GM12865 (cell line): ENCODE data around the gene SOCS4.

Experiments used
- DNase-seq: peaks from one replicate; pipeline ENCODE4 v3.0.0; 2010; ENCODE audit warnings: low read depth
- H3K4me3 ChIP-seq: 2 replicates; pipeline ENCODE4 v1.5.1; 2011; ENCODE audit warnings: mild to moderate bottlenecking, low read depth, low read length, control low read depth
- TF ChIP-seq, protein P1 (sequence below): IDR thresholded peaks from 2 replicates; pipeline ENCODE4 v1.5.1; 2011; ENCODE audit warnings: low read length, control low read depth, low read depth, inconsistent platforms; ENCODE audit not compliant: insufficient read depth; ENCODE audit errors: missing control alignments

The SOCS4 gene, protein sequence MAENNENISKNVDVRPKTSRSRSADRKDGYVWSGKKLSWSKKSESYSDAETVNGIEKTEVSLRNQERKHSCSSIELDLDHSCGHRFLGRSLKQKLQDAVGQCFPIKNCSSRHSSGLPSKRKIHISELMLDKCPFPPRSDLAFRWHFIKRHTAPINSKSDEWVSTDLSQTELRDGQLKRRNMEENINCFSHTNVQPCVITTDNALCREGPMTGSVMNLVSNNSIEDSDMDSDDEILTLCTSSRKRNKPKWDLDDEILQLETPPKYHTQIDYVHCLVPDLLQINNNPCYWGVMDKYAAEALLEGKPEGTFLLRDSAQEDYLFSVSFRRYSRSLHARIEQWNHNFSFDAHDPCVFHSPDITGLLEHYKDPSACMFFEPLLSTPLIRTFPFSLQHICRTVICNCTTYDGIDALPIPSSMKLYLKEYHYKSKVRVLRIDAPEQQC

DNA sequence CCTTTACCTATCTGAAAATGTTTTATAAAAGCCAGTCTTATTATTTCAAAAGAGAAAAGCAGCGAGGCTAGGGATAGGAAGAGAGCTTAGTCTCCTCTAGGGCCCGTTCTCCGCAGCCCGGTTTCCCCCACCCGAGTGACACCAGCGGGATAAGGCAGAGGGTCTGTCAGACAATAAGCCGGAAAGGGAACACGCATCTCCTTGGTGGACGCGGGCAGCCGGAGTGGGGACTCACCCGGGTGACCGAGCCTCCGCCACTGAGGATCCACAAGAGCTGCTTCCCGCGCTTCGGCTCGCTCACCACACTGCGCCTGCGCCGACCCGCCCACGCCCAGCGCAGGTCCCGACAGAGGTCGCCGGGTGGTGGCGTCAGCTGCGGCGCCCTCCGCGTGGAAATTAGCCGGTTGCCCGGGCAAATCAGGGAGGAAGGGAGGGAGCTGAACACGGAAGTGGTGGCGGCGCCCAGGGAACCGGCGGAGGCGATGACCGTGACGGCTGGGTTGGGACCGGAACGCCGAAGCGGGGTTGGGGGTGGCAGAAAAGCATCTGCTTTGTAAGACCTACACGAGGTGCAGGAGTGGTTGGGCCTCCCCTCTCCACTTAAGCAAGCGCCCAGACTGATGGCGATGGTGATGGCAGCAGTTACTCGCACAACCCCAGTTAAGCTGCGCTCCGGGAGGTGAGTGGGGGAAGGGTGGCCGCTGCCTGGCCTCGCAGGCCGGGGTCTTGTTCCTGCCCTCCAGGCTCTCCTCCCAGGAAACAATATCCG is at the start of gene SOCS4, which contains the start of gene WDHD1:
Gene SOCS4 (plus strand): TSS at position 444 of the 769 bp plus-strand sequence. CDS start 15,806 bp downstream, outside the sequence.
Gene WDHD1 (minus strand): TSS at position 307 of the 769 bp plus-strand sequence. CDS start 312 bp downstream, outside the sequence.
- TF ChIP-seq, protein P1, sequence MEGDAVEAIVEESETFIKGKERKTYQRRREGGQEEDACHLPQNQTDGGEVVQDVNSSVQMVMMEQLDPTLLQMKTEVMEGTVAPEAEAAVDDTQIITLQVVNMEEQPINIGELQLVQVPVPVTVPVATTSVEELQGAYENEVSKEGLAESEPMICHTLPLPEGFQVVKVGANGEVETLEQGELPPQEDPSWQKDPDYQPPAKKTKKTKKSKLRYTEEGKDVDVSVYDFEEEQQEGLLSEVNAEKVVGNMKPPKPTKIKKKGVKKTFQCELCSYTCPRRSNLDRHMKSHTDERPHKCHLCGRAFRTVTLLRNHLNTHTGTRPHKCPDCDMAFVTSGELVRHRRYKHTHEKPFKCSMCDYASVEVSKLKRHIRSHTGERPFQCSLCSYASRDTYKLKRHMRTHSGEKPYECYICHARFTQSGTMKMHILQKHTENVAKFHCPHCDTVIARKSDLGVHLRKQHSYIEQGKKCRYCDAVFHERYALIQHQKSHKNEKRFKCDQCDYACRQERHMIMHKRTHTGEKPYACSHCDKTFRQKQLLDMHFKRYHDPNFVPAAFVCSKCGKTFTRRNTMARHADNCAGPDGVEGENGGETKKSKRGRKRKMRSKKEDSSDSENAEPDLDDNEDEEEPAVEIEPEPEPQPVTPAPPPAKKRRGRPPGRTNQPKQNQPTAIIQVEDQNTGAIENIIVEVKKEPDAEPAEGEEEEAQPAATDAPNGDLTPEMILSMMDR: peak; percentile 15
- DNase-seq: peak; percentile 98
- H3K4me3 ChIP-seq: peak within 1 kb of the TSS; percentile 81

DNA sequence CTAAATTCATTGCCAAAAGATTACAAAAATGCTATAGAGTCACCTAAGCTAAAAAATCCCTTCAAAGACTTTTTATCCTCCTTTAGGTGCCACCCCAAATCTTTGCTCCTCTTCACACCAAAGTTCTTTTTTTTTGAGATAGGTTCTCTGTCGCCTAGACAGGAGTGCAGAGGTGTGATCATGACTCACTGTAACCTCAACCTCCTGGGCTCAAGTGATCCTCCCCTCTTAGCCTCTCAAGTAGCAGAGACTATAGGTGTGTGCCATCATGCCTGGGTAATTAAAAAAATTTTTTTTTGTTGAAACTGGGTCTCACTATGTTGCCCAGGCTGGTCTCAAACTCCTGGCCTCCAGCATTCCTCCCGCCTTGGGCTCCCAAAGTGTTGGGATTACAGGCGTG is 48.0 kb upstream of the SOCS4 start:
- H3K4me3 ChIP-seq: no peak overlapping the region
- TF ChIP-seq, protein P1: no peak
- DNase-seq: no peak

DNA sequence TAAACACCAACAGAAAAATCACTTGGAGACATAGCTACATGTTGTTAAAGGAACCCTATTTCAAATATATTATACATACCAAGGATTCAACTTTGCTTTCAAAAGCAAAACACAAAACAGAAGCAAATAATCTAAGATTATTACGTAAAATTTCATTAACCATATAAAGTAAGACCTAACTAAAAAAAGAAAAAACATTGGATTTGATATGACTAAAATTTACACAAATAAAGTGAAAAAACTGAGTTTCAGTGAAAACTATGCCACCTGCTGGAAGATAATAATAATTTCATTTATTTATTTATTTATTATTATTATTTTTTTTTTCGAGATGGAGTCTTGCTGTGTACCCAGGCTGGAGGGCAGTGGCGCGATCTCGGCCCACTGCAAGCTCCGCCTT is 45.3 kb upstream of the SOCS4 start:
- TF ChIP-seq, protein P1: no peak
- H3K4me3 ChIP-seq: no peak overlapping the region
- no peak for DNase-seq

DNA sequence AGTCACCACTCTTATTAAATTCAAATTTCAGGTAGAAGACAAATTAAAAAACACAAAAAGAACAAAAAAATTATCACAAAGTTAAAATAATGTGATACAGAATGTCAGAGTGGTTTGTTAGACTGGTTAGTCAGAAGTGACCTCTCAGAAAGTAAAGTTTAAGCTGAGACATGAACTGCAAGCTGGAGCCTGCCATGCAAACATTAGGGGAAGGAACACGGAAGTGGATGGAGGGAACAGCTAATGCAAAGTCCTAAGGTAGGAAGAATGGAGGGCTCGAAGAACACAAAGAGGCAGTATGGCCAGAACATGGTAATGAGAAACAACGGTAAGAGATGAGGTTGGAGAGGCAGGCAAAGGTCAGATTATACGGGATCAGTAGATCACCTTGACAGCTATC is 41.9 kb upstream of the SOCS4 start:
- H3K4me3 ChIP-seq: no peak overlapping the region
- DNase-seq: no peak
- TF ChIP-seq, protein P1: no peak

DNA sequence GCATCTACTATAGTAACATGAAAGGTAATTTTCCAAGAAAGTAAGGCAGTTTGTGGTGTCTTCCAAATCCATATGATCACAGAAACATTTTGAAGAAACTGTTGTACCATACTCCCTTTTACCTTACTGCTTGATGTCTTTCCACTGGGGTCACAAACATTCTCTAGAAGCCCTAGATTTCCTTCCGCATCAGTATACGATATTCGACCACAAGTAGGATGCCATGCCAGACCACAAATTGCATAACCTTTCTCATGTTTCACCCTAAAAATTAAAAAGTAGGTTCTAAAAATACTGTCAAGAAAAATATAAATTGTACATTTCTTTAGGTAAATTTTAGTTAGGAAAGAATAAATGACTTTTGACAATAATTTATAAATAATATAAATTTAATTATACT is 26.7 kb upstream of the SOCS4 start:
- TF ChIP-seq, protein P1: no peak
- H3K4me3 ChIP-seq: no peak overlapping the region
- DNase-seq: no peak

DNA sequence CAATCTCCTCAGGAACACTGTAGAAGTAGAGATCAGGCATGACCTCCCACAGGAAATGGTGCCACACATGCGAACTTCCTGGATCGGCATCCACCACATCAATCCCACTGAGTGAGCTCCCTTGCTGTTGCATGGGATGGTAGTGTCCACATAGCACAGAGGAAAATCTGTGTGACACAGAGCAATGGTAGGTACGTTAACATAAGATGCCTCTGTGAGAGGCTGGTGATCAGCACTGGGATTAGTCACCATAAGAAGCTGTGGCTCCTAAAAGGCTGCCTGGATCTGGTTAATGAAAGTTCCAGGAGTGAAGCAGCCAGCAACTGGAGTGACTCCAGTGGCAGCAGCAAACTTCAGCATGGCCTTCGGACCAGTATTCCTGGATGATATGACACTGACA is 22.0 kb upstream of the SOCS4 start:
- TF ChIP-seq, protein P1: no peak
- no peak for DNase-seq

More for the DNA sequence above, 22.0 kb upstream of the SOCS4 start:
- no peak overlapping the region for H3K4me3 ChIP-seq
